Measurements from ENCODE around the gene FSTL4.

The FSTL4 gene

GRCh38 chr5:133425764-133426163, 186.6 kb downstream of the FSTL4 start:
- Histone ChIP-seq H3K4me3 (ENCODE audit: low read length) (no peak overlapping the region), H3K27me3 (ENCODE audit: control insufficient read depth, insufficient read depth, low read length) (no peaks in the 10 kb centered on the region), H3K9me3 (ENCODE audit: control insufficient read depth, low read length) (no peaks in the 10 kb centered on the region), H3K9ac (ENCODE audit: low read length) (no peak overlapping the region), H3K4me1 (ENCODE audit: control insufficient read depth, insufficient read depth, low read length) (no peaks in the 10 kb centered on the region), H3K36me3 (ENCODE audit: control insufficient read depth, insufficient read depth, low read length) (no peaks in the 10 kb centered on the region)

- Histone ChIP-seq H3K36me3 (ENCODE audit: control insufficient read depth, insufficient read depth, low read length) (no peaks in the 10 kb centered on the region), H3K4me1 (ENCODE audit: control insufficient read depth, insufficient read depth, low read length) (no peaks in the 10 kb centered on the region), H3K9me3 (ENCODE audit: control insufficient read depth, low read length) (no peaks in the 10 kb centered on the region), H3K9ac (ENCODE audit: low read length) (no peak overlapping the region), H3K27me3 (ENCODE audit: control insufficient read depth, insufficient read depth, low read length) (no peaks in the 10 kb centered on the region), H3K4me3 (ENCODE audit: low read length) (no peak overlapping the region)
These were observed 187.1 kb downstream of the FSTL4 start for GRCh38 chr5:133425222-133425621.

GRCh38 chr5:133423618-133424282, 188.6 kb downstream of the FSTL4 start:
- Histone ChIP-seq H3K36me3 (ENCODE audit: control insufficient read depth, insufficient read depth, low read length) (no peaks in the 10 kb centered on the region), H3K27me3 (ENCODE audit: control insufficient read depth, insufficient read depth, low read length) (no peaks in the 10 kb centered on the region), H3K9me3 (ENCODE audit: control insufficient read depth, low read length) (no peaks in the 10 kb centered on the region), H3K4me3 (ENCODE audit: low read length) (no peak overlapping the region), H3K4me1 (ENCODE audit: control insufficient read depth, insufficient read depth, low read length) (no peaks in the 10 kb centered on the region), H3K9ac (ENCODE audit: low read length) (no peak overlapping the region)

GRCh38 chr5:133423011-133423617, 189.2 kb downstream of the FSTL4 start:
- Histone ChIP-seq H3K4me1 (ENCODE audit: control insufficient read depth, insufficient read depth, low read length) (no peaks in the 10 kb centered on the region), H3K9ac (ENCODE audit: low read length) (no peak overlapping the region), H3K4me3 (ENCODE audit: low read length) (no peak overlapping the region), H3K9me3 (ENCODE audit: control insufficient read depth, low read length) (no peaks in the 10 kb centered on the region), H3K27me3 (ENCODE audit: control insufficient read depth, insufficient read depth, low read length) (no peaks in the 10 kb centered on the region), H3K36me3 (ENCODE audit: control insufficient read depth, insufficient read depth, low read length) (no peaks in the 10 kb centered on the region)

- Histone ChIP-seq H3K4me1 (ENCODE audit: control insufficient read depth, insufficient read depth, low read length) (no peaks in the 10 kb centered on the region), H3K27me3 (ENCODE audit: control insufficient read depth, insufficient read depth, low read length) (no peaks in the 10 kb centered on the region), H3K9me3 (ENCODE audit: control insufficient read depth, low read length) (no peaks in the 10 kb centered on the region), H3K36me3 (ENCODE audit: control insufficient read depth, insufficient read depth, low read length) (no peaks in the 10 kb centered on the region), H3K9ac (ENCODE audit: low read length) (no peak overlapping the region), H3K4me3 (ENCODE audit: low read length) (no peak overlapping the region)
These were observed 190.5 kb downstream of the FSTL4 start for GRCh38 chr5:133421806-133422205.

- Histone ChIP-seq H3K36me3 (ENCODE audit: control insufficient read depth, insufficient read depth, low read length) (no peaks in the 10 kb centered on the region), H3K27me3 (ENCODE audit: control insufficient read depth, insufficient read depth, low read length) (no peaks in the 10 kb centered on the region), H3K9ac (ENCODE audit: low read length) (no peak overlapping the region), H3K9me3 (ENCODE audit: control insufficient read depth, low read length) (no peaks in the 10 kb centered on the region), H3K4me1 (ENCODE audit: control insufficient read depth, insufficient read depth, low read length) (no peaks in the 10 kb centered on the region), H3K4me3 (ENCODE audit: low read length) (no peak overlapping the region)
These were observed 190.9 kb downstream of the FSTL4 start for GRCh38 chr5:133421394-133421793.

- Histone ChIP-seq H3K4me3 (ENCODE audit: low read length) (no peak overlapping the region), H3K9me3 (ENCODE audit: control insufficient read depth, low read length) (no peaks in the 10 kb centered on the region), H3K4me1 (ENCODE audit: control insufficient read depth, insufficient read depth, low read length) (no peaks in the 10 kb centered on the region), H3K36me3 (ENCODE audit: control insufficient read depth, insufficient read depth, low read length) (no peaks in the 10 kb centered on the region), H3K27me3 (ENCODE audit: control insufficient read depth, insufficient read depth, low read length) (no peaks in the 10 kb centered on the region), H3K9ac (ENCODE audit: low read length) (no peak overlapping the region)
These were observed 191.7 kb downstream of the FSTL4 start for GRCh38 chr5:133420440-133421301.

GRCh38 chr5:133415906-133416305, 196.4 kb downstream of the FSTL4 start:
- H3K9ac ChIP-seq (ENCODE audit: low read length): no peak overlapping the region
- H3K9me3 ChIP-seq (ENCODE audit: control insufficient read depth, low read length): no peaks in the 10 kb centered on the region
- no peaks in the 10 kb centered on the region for H3K27me3 ChIP-seq (ENCODE audit: control insufficient read depth, insufficient read depth, low read length)
- no peak overlapping the region for H3K4me3 ChIP-seq (ENCODE audit: low read length)
- no peaks in the 10 kb centered on the region for H3K36me3 ChIP-seq (ENCODE audit: control insufficient read depth, insufficient read depth, low read length)
- no peaks in the 10 kb centered on the region for H3K4me1 ChIP-seq (ENCODE audit: control insufficient read depth, insufficient read depth, low read length)

GRCh38 chr5:133415506-133415905, 196.8 kb downstream of the FSTL4 start:
- Histone ChIP-seq H3K9me3 (ENCODE audit: control insufficient read depth, low read length) (no peaks in the 10 kb centered on the region), H3K4me1 (ENCODE audit: control insufficient read depth, insufficient read depth, low read length) (no peaks in the 10 kb centered on the region), H3K9ac (ENCODE audit: low read length) (no peak overlapping the region), H3K36me3 (ENCODE audit: control insufficient read depth, insufficient read depth, low read length) (no peaks in the 10 kb centered on the region), H3K4me3 (ENCODE audit: low read length) (no peak overlapping the region), H3K27me3 (ENCODE audit: control insufficient read depth, insufficient read depth, low read length) (no peaks in the 10 kb centered on the region)

GRCh38 chr5:133412661-133413060, 199.7 kb downstream of the FSTL4 start:
- no peaks in the 10 kb centered on the region for H3K4me1 ChIP-seq (ENCODE audit: control insufficient read depth, insufficient read depth, low read length)
- H3K9ac ChIP-seq (ENCODE audit: low read length): no peak overlapping the region
- H3K4me3 ChIP-seq (ENCODE audit: low read length): no peak overlapping the region
- no peaks in the 10 kb centered on the region for H3K9me3 ChIP-seq (ENCODE audit: control insufficient read depth, low read length)
- H3K36me3 ChIP-seq (ENCODE audit: control insufficient read depth, insufficient read depth, low read length): no peaks in the 10 kb centered on the region
- H3K27me3 ChIP-seq (ENCODE audit: control insufficient read depth, insufficient read depth, low read length): no peaks in the 10 kb centered on the region

- H3K27me3 ChIP-seq (ENCODE audit: control insufficient read depth, insufficient read depth, low read length): no peaks in the 10 kb centered on the region
- no peaks in the 10 kb centered on the region for H3K9me3 ChIP-seq (ENCODE audit: control insufficient read depth, low read length)
- H3K9ac ChIP-seq (ENCODE audit: low read length): no peak overlapping the region
- no peak overlapping the region for H3K4me3 ChIP-seq (ENCODE audit: low read length)
- no peaks in the 10 kb centered on the region for H3K36me3 ChIP-seq (ENCODE audit: control insufficient read depth, insufficient read depth, low read length)
- H3K4me1 ChIP-seq (ENCODE audit: control insufficient read depth, insufficient read depth, low read length): no peaks in the 10 kb centered on the region
These were observed 202.0 kb downstream of the FSTL4 start for GRCh38 chr5:133410335-133410828.

- H3K9ac ChIP-seq (ENCODE audit: low read length): no peak overlapping the region
- no peaks in the 10 kb centered on the region for H3K4me1 ChIP-seq (ENCODE audit: control insufficient read depth, insufficient read depth, low read length)
- no peaks in the 10 kb centered on the region for H3K27me3 ChIP-seq (ENCODE audit: control insufficient read depth, insufficient read depth, low read length)
- H3K4me3 ChIP-seq (ENCODE audit: low read length): no peak overlapping the region
- H3K9me3 ChIP-seq (ENCODE audit: control insufficient read depth, low read length): no peaks in the 10 kb centered on the region
- H3K36me3 ChIP-seq (ENCODE audit: control insufficient read depth, insufficient read depth, low read length): no peaks in the 10 kb centered on the region
These were observed 203.1 kb downstream of the FSTL4 start for GRCh38 chr5:133409210-133409674.

Data from mucosa of stomach (tissue), 1 donor.